ENCODE measurements around the gene UNC119.
A peak's percentile ranks its signal among the peaks of the same experiment; 100 is the strongest.
"Not testable (repeated sequence)": the region's sequence is repeated elsewhere in the genome, so short reads cannot be mapped to it uniquely, and the experiment has no call there.

The UNC119 gene

GRCh38 chr17:28552176-28552999, at the start of gene UNC119:
UNC119 (minus strand) TSS chr17:28552624; CDS start chr17:28552557, 67 bp downstream.
- DNase-seq = peak; percentile 29 to 49

DNA sequence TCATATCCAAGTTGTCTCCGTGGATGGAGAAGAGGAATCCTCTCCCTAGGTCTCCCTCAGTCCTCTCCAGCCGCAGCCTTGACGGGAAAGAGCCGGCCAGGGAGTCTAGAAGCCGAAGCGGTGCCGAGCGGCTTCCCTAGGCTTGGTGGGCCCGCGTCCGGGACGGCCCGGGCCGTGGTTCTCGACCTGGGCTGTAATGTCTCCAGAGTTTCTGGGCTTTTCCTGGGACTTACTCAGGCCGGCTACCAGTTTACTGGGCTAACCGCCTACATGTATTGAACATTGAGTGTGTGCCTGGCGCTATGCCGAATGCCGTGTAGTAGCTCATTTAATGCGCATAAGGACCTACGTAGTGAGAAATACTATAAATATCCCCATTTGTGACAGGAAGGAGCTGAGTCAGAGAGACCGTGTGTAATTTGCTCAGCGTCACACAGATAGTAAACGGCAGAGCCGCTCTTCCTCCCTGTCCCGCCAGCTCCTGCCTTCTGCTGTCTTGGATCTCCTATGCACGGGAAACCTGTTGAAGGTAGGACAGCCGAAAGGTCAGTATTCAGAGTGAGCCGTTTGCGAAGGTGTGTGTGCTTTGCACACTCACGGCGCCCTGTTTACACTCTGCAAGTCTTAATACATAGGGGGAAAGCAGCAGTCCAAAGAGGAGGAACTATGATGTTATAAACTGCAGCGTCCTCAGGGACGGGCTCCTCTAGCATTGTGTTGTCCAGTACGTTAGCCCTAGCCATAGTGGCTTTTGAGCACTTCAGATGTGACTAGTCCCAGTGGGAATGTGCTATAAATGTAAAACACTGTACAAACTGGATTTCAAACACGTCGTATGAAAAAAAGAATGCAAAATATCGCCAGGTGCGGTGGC, 47.1 kb upstream of the UNC119 start:
- DNase-seq = peak; percentile 87

DNA sequence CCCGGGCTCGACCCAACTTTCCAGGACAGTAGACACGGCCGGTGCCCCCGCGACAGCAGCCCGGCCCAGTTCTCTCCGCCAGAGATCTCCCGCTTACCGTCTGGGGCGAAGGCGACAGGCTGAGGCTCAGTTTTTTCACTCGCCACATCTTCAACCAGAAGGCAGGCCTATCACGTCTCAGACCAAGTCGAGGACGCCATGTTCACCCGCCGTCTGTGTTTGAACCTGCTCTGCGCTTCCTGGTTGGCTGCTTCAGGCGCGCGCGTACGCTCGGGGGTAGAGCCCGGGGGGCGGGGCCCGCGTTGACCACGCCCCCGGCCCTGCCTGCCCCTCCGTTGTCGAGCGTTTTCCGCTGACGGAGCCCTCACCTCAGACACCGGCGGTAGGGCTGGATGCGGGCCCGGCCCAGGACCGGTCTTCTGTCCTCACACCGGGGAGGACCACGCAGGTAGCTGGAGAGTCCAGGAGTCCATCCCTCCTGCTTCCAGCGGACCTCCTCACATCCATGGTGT, 46.4 kb upstream of the UNC119 start, which contains the start of gene SPAG5:
TSS of gene SPAG5 (minus strand) at position 227 of the 512 bp plus-strand sequence. CDS start at position 148, 79 bp downstream.
- DNase-seq = peak; percentile 82 to 87

- DNase-seq = no peak
These were observed 46.0 kb upstream of the UNC119 start for GRCh38 chr17:28598389-28598788.

DNA sequence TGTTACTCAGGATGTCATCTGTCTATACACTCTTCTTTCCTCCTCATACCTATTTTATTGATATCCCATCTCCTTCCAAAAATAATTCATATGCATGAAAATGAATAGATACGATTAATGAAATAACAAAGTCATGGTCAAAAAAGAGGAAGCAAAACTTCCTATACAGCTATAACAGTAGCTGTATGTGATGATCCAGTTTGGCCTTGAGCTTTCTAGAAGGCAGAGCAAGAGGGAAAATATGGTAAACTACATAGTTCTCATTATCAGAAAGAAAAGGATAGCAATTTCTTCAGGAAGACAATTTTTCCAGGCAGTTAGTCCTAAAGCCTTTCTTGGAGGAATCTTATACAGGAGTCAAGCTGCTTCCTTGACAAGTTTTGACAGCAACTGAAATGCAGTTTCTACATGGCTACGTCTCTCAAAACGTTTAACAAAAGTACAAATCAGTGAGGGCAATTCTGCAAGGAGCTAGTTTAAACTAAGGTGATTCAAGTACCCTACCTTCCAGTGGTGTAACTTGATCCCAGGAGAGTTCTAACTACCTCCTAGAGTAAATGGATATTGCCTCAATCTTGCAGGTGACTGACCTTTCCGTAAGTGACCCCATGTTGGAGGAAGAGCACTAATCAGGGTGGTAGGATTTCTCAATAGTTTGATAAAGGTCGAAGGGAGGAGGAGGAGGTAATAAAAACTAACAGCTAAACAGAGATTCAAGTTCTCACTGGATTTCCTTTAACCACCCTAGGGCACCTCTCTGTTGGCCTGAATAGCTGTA, 45.4 kb upstream of the UNC119 start:
- no peak for DNase-seq

- no peak for DNase-seq
These were observed 39.8 kb upstream of the UNC119 start for GRCh38 chr17:28592260-28592659.

DNA sequence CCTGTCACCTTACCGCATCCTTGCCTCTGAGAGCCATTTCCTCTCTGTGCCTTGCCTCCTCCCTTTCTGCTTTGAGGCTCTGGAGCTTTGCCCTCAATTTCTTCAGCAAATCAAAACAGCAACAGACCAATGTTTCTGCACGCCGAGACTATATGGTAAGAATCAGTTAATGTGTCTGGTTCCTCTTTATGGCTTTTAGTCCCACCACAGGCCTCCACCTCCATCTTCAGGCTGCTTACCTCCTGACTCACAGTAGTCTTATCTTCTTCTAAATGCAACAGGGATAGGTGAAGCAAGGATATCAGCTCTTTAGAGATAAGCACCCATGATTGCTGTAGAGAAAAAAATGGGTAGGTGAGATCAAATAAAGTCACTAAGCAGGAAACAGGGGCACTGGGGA, 33.4 kb upstream of the UNC119 start:
- DNase-seq = no peak

DNA sequence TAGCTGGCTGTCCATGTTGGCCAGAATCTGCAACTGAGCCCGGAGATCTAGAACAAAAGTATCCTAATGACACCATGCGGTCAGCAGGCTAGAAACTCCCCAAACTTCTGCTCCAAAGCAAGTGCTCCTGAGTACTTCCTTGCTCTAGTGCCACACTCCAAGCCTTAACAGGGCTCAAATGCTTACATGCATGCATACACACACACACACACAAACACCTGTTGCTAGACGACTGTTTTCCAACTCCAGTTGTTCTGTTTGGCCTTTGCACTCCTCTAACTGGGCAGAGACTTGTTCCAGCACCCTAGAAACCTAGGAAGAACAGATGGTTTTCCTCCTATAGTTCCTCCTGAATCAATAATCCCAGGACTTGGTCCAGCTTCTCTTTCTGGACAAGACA, 32.0 kb upstream of the UNC119 start:
- DNase-seq = no peak

DNA sequence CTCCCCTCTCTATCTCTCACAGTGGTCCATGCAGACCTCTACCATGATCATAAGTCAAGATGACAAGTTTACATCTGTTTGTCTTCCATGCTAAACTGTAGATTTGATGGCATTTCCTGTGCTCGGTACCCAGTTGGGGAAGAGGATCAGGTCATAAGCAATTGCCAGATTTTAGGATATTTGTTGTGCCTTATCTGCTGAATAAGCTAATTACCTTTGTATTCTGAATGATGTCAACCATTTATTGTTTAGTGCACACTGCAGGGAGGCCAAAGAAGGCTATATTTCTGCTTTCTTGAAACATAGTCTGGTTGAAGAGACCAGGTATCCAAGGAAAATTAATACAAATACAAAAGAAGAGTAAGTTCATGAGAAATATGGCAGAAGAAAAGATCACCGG, 30.1 kb upstream of the UNC119 start:
- DNase-seq = no peak

GRCh38 chr17:28580959-28581358, 28.5 kb upstream of the UNC119 start:
- DNase-seq = no peak

GRCh38 chr17:28579526-28579925, 27.1 kb upstream of the UNC119 start:
- no peak for DNase-seq

- no peak for DNase-seq
These were observed 26.1 kb upstream of the UNC119 start for GRCh38 chr17:28578246-28579195.

DNA sequence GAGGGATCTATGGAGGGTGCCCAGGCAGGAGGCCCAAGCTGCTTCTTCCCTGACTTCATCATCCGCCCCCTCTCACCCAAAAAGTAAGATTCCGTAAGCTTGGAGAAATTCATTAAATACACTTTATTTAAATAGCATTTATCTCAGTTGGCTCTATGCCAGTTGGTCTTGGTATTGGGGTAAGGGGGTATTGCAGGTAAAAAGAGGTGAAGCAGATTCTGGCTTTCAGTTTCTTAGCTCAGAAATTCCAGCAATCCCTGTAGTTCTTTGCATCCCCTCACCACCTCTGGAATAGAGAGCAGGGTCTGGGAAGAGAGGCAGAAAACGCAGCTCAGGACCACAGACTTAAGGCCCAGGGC, 25.0 kb upstream of the UNC119 start:
- no peak for DNase-seq

GRCh38 chr17:28576758-28577465, 24.5 kb upstream of the UNC119 start, which contains the start of gene ALDOC:
ALDOC (minus strand) TSS chr17:28576895; CDS start chr17:28575532, 1,363 bp downstream.
- peak; percentile 81 to 89 for DNase-seq

- DNase-seq = not testable (repeated sequence)
These were observed 23.6 kb upstream of the UNC119 start for GRCh38 chr17:28576016-28576415.

GRCh38 chr17:28575126-28575795, 22.8 kb upstream of the UNC119 start:
- no peak for DNase-seq

GRCh38 chr17:28574526-28574925, 22.1 kb upstream of the UNC119 start:
- no peak for DNase-seq

- DNase-seq = no peak
These were observed 21.6 kb upstream of the UNC119 start for GRCh38 chr17:28573966-28574480.

- no peak for DNase-seq
These were observed 21.1 kb upstream of the UNC119 start for GRCh38 chr17:28573521-28573920.

- DNase-seq = no peak
These were observed 20.6 kb upstream of the UNC119 start for GRCh38 chr17:28573040-28573380.

Measured in bone marrow (tissue), 2 donors.